Uterus (tissue), 4 donors: Measurements from ENCODE around the gene ETV1. TPM values are rescaled to one million over a fixed set of nuclear protein-coding genes. Genes with fewer than 3 reads are reported as not detected.

Experiments used
- DNase-seq, 2 donors: peaks; one replicate each; pipeline ENCODE4 v3.0.0-alpha.2; 2019 to 2020
- H3K27ac ChIP-seq, 2 donors: fragments of 200-600 bp; sonication (generic); 1 replicate in 1 of 2; 2 replicates in 1 of 2; pipeline ENCODE4 v1.5.1; 2016 to 2018
- H3K27me3 ChIP-seq, 2 donors: fragments of 200-600 bp; sonication (generic); one replicate each; pipeline ENCODE4 v1.5.1; 2018 to 2019; ENCODE audit warnings: control low read depth in 1 of 2
- H3K36me3 ChIP-seq, 2 donors: fragments of 200-600 bp; sonication (generic); one replicate each; pipeline ENCODE4 v1.5.1; 2019; ENCODE audit warnings: control low read depth in 1 of 2
- H3K4me1 ChIP-seq, 2 donors: fragments of 200-600 bp; sonication (generic); one replicate each; pipeline ENCODE4 v1.5.1; 2018 to 2019; ENCODE audit warnings: control low read depth in 1 of 2
- H3K4me3 ChIP-seq, 2 donors: fragments of 200-600 bp; sonication (generic); 1 replicate in 1 of 2; 2 replicates in 1 of 2; pipeline ENCODE4 v1.5.1; 2018 to 2019; ENCODE audit warnings: mild to moderate bottlenecking in 1 of 2
- H3K9me3 ChIP-seq, 2 donors: fragments of 200-600 bp; sonication (generic); one replicate each; pipeline ENCODE4 v1.5.1; 2019; ENCODE audit warnings: control low read depth in 1 of 2
- POLR2A ChIP-seq, 2 donors: fragments of 450-650 bp; IDR thresholded peaks; one replicate each; pipeline ENCODE4 v1.6.1; 2016; ENCODE audit warnings: antibody characterized with exemption in 2 of 2, mild to moderate bottlenecking in 1 of 2, moderate library complexity in 1 of 2
- intact Hi-C: fragments of 100-400 bp; cut with DNase I; formaldehyde crosslinking; loops from one replicate; pipeline ENCODE4 v1.15.1; 2023; ENCODE audit warnings: low total_unique reads
- total RNA-seq, 4 donors: library from RNA; depleted of rRNA in 3 of 4; stranded (reverse); fragments of >200 nt in 3 of 4; gene quantifications; one replicate each; pipeline versions ENCODE4 v1.1.0 to v1.2.4, GENCODE V29; 2014 to 2023
- TF ChIP-seq, protein P1 (sequence below), 4 experiments: fragments of 200-600 bp in 2 of 4; fragments of 450-650 bp in 2 of 4; sonication (generic) in 2 of 4; IDR thresholded peaks; one replicate each; pipeline ENCODE4 v1.5.1; 2016 to 2019; ENCODE audit warnings: antibody characterized with exemption in 4 of 4, mild to moderate bottlenecking in 2 of 4, moderate library complexity in 1 of 4
- donor health status: DM: yes; HTN: yes; CAD: no.

Gene ETV1
- total RNA-seq, 4 donors from 2014 or later, result 1.5 to 35.3 (median 5.2) TPM

DNA sequence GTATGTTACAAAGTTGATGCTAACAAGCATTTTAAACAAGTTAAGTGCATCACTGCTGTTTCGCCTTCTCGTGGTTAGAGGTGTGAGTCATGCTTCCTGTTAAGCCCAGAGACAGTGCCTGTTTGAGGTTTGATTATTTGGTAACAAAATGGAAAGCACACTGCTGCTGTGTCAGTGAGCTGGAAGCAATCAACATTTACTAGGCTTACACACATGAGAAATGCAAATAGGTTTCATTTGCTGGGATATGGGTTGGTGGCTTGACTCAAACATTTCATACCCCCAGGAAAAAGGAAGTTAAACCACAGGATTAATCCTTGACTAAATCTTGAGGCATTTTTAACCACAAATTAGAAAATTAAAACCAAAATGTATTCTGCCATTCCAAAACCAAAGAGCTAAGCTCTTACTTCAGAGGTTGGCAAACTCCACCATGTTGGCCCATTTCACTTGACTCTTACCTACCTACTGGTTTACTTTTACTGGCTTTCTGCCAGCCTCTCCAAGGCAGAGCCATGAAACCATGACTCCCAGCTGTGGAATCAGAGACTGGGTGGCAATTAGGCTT is 139.2 kb downstream of the ETV1 start:
- H3K4me1 ChIP-seq, result no peaks in the 10 kb centered on the region
- no peaks in the 10 kb centered on the region for H3K36me3 ChIP-seq
- H3K27me3 ChIP-seq, result no peaks in the 10 kb centered on the region
- H3K9me3 ChIP-seq, result no peaks in the 10 kb centered on the region
- H3K27ac ChIP-seq, result no peak overlapping the region
- no peak for TF ChIP-seq POLR2A (IDR thresholded peaks at IDR 0.05)
- TF ChIP-seq, protein P1, sequence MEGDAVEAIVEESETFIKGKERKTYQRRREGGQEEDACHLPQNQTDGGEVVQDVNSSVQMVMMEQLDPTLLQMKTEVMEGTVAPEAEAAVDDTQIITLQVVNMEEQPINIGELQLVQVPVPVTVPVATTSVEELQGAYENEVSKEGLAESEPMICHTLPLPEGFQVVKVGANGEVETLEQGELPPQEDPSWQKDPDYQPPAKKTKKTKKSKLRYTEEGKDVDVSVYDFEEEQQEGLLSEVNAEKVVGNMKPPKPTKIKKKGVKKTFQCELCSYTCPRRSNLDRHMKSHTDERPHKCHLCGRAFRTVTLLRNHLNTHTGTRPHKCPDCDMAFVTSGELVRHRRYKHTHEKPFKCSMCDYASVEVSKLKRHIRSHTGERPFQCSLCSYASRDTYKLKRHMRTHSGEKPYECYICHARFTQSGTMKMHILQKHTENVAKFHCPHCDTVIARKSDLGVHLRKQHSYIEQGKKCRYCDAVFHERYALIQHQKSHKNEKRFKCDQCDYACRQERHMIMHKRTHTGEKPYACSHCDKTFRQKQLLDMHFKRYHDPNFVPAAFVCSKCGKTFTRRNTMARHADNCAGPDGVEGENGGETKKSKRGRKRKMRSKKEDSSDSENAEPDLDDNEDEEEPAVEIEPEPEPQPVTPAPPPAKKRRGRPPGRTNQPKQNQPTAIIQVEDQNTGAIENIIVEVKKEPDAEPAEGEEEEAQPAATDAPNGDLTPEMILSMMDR (IDR thresholded peaks at IDR 0.05), result no peak
- no peak overlapping the region for H3K4me3 ChIP-seq
- DNase-seq, result no peak
- intact Hi-C loops, result no loop called here

DNA sequence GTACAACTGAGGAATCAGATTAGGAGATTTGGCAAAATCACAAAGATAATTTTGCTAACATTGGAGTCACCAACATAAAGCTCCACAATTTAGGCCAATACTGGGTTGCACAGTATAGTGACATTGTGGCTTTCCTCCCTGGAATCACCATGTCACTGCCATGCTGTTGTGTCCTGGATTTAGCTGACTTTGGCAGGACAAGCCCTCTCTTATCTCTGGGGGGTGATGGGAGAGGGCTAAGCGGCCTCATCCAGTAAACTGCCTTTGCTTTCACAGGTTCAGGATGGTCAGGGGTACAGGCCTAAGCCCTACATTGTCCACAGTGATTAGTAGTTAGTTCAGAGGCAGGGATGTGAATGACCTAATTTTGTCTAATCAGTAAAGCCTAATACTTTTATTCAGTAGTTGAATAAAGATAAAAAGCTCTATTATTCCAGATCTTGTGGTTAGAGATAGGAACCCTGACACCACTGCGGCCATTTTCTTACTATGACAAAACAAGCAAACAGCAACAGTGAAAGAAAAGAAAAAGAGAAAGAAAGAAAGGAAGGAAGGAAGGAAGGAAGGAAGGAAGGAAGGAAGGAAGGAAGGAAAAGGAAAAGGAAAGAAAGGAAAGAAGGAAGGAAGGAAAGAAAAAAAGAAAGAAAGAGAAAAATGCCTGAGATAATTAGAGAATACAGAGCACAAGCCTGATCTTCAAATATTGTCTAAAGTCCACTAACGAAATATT is 140.1 kb downstream of the ETV1 start:
- no peak overlapping the region for H3K4me3 ChIP-seq
- no peaks in the 10 kb centered on the region for H3K9me3 ChIP-seq
- DNase-seq, result no peak
- no peak overlapping the region for H3K27ac ChIP-seq
- no peaks in the 10 kb centered on the region for H3K36me3 ChIP-seq
- no peaks in the 10 kb centered on the region for H3K4me1 ChIP-seq
- H3K27me3 ChIP-seq, result no peaks in the 10 kb centered on the region
- TF ChIP-seq, protein P1 (IDR thresholded peaks at IDR 0.05), result no peak
- no peak for TF ChIP-seq POLR2A (IDR thresholded peaks at IDR 0.05)
- intact Hi-C loops, result no loop called here

DNA sequence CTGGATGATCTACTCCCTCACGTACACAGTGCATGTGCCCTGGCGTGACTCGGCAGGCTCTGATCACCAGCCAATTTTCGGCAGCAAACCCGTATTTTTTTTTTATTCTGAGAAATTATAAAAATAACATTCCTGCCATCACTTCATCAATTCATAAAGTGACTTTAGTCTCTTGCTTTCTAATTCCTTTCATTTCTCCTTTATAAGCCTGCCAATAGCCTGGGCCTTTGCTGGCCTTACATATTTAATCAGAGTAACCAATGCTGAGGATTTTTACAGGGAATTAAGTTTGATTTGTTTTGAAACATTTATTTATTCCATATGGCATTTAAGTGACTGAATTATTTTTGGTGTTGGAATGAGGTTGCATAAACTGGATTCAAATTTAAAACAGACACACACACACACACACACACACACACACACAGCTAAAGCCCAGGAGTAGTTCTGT is 140.8 kb downstream of the ETV1 start:
- Histone ChIP-seq H3K36me3 (no peaks in the 10 kb centered on the region), H3K4me3 (no peak overlapping the region), H3K9me3 (no peaks in the 10 kb centered on the region), H3K27ac (no peak overlapping the region), H3K27me3 (no peaks in the 10 kb centered on the region), H3K4me1 (no peaks in the 10 kb centered on the region)
- no peak for TF ChIP-seq POLR2A (IDR thresholded peaks at IDR 0.05)
- TF ChIP-seq, protein P1 (IDR thresholded peaks at IDR 0.05), result no peak
- no peak for DNase-seq
- intact Hi-C loops, result no loop called here

DNA sequence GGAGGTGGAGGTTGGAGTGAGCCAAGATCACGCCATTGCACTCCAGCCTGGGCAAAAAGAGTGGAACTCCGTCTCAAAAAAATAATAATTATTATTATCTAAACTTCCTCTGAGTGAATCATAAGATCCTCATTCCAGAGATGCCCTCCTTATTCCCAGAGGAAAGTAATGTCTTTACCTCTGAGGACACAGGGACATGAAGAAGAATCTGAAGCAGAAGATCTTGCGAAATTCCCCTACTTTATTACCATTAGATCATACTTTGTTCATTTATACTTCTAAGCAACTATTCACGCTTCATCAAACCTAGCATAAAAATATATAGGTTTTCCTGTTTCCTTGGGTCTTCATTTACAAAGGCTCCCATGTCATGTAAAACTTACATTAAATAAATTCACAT is 143.1 kb downstream of the ETV1 start:
- Histone ChIP-seq H3K36me3 (no peaks in the 10 kb centered on the region), H3K27me3 (no peaks in the 10 kb centered on the region), H3K9me3 (no peaks in the 10 kb centered on the region), H3K4me3 (no peak overlapping the region), H3K27ac (no peak overlapping the region), H3K4me1 (no peaks in the 10 kb centered on the region)
- intact Hi-C loops, result no loop called here
- no peak for TF ChIP-seq POLR2A (IDR thresholded peaks at IDR 0.05)
- TF ChIP-seq, protein P1 (IDR thresholded peaks at IDR 0.05), result no peak
- no peak for DNase-seq

DNA sequence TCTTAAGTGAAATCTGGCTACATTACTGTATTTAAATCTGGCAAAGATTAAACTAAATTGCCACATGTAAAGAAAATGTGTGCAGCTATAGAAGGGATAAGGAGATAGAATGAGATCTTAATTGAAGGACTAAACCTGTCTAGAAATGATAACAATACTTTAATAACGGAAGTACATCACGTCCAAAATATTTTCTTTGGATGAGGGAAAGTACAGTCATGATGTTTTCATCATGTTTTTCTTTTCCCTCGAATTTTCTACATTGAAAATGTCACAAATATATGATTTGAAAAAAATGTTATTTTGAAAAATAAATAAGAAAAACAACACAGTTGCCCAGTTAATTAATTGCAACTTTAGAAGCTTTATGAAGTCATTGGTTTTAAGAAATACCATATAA is 143.9 kb downstream of the ETV1 start:
- DNase-seq, result no peak
- no peaks in the 10 kb centered on the region for H3K36me3 ChIP-seq
- H3K27me3 ChIP-seq, result no peaks in the 10 kb centered on the region
- intact Hi-C loops, result no loop called here
- no peak overlapping the region for H3K27ac ChIP-seq
- no peak for TF ChIP-seq POLR2A (IDR thresholded peaks at IDR 0.05)
- TF ChIP-seq, protein P1 (IDR thresholded peaks at IDR 0.05), result no peak
- H3K4me1 ChIP-seq, result no peaks in the 10 kb centered on the region
- H3K4me3 ChIP-seq, result no peak overlapping the region
- H3K9me3 ChIP-seq, result no peaks in the 10 kb centered on the region
